Measurements from ENCODE around the gene INPP5K.
A peak's percentile ranks its signal among the peaks of the same experiment; 100 is the strongest.

The INPP5K gene

GRCh38 chr17:1485423-1486376 is 30.7 kb downstream of the INPP5K start:
- peak overlapping the region; percentile 62 for H3K4me3 ChIP-seq (ENCODE audit: low read depth, low read length)
- H3K36me3 ChIP-seq (ENCODE audit: control insufficient read depth in 2 of 2, insufficient read depth in 1 of 2, low read length in 2 of 2): peaks cover 12 to 31% of the 10 kb centered on the region in 2 experiments; a peak in 2 of 3 replicates
- peaks cover 4% of the 10 kb centered on the region; the same call in 1 of the 2 replicates for H3K4me1 ChIP-seq (ENCODE audit: control insufficient read depth, insufficient read depth, low read length)
- no peaks in the 10 kb centered on the region for H3K9me3 ChIP-seq (ENCODE audit: control insufficient read depth, insufficient read depth, low read depth, low read length)
- CTCF ChIA-PET: interaction anchor here (1.3 kb wide), 1 partner anchor 30 kb away, joined by 6 read pairs; the partner anchor contains the start of gene INPP5K
- POLR2A ChIA-PET: interaction anchor here (0.5 to 1.3 kb wide), 6 partner anchors 10 to 86 kb away, joined by 3 to 6 read pairs (median 4); partner anchors contain the start of gene YWHAE
- peak overlapping the region; percentile 78 for H3K27ac ChIP-seq (ENCODE audit: extremely low read depth, low read depth, low read length)
- TF ChIP-seq ZNF776 (tag by site-specific recombination; IDR thresholded peaks at IDR 0.05; ENCODE audit: borderline replicate concordance) (no peak), ZNF23 (tag by site-specific recombination; IDR thresholded peaks at IDR 0.05; ENCODE audit: borderline replicate concordance) (no peak), KLF10 (tag by site-specific recombination; IDR thresholded peaks at IDR 0.05) (no peak), ZNF521 (tag by site-specific recombination; IDR thresholded peaks at IDR 0.05) (no peak), ZNF610 (tag by site-specific recombination; IDR thresholded peaks at IDR 0.05; ENCODE audit: borderline replicate concordance) (no peak), ZNF404 (tag by site-specific recombination; IDR thresholded peaks at IDR 0.05) (no peak), OSR2 (tag by site-specific recombination; IDR thresholded peaks at IDR 0.05) (no peak), SALL2 (tag by site-specific recombination; IDR thresholded peaks at IDR 0.05; ENCODE audit: borderline replicate concordance) (no peak), ZNF132 (tag by site-specific recombination; IDR thresholded peaks at IDR 0.05; ENCODE audit: borderline replicate concordance) (no peak), ZNF621 (tag by site-specific recombination; IDR thresholded peaks at IDR 0.05) (no peak), PRDM10 (tag by site-specific recombination; IDR thresholded peaks at IDR 0.05) (no peak), ZFHX2 (tag by site-specific recombination; conservative IDR thresholded peaks at IDR 0.05) (peak; percentile 73), ZSCAN18 (tag by site-specific recombination; IDR thresholded peaks at IDR 0.05) (no peak), ZNF335 (tag by site-specific recombination; conservative IDR thresholded peaks at IDR 0.05) (peak; percentile 17), ZNF513 (tag by site-specific recombination; IDR thresholded peaks at IDR 0.05) (no peak), ZBTB17 (tag by site-specific recombination; IDR thresholded peaks at IDR 0.05) (no peak), ZNF266 (tag by site-specific recombination; IDR thresholded peaks at IDR 0.05; ENCODE audit: low read depth) (no peak), SP7 (tag by site-specific recombination; IDR thresholded peaks at IDR 0.05) (peak; percentile 29; the same call in 1 of the 2 replicates), ZEB2 (tag by site-specific recombination; IDR thresholded peaks at IDR 0.05) (0 out of 2 replicates have a peak, but pooled peaks have one; percentile 42), ZSCAN30 (tag by site-specific recombination; IDR thresholded peaks at IDR 0.05) (peak; percentile 93), GLIS1 (tag by site-specific recombination; IDR thresholded peaks at IDR 0.05) (no peak; the same call in 1 of the 2 replicates), BCL11A (tag by site-specific recombination; IDR thresholded peaks at IDR 0.05; ENCODE audit: low read depth) (no peak)
- TF ChIP-seq, protein P1, sequence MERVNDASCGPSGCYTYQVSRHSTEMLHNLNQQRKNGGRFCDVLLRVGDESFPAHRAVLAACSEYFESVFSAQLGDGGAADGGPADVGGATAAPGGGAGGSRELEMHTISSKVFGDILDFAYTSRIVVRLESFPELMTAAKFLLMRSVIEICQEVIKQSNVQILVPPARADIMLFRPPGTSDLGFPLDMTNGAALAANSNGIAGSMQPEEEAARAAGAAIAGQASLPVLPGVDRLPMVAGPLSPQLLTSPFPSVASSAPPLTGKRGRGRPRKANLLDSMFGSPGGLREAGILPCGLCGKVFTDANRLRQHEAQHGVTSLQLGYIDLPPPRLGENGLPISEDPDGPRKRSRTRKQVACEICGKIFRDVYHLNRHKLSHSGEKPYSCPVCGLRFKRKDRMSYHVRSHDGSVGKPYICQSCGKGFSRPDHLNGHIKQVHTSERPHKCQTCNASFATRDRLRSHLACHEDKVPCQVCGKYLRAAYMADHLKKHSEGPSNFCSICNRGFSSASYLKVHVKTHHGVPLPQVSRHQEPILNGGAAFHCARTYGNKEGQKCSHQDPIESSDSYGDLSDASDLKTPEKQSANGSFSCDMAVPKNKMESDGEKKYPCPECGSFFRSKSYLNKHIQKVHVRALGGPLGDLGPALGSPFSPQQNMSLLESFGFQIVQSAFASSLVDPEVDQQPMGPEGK (tag by site-specific recombination; IDR thresholded peaks at IDR 0.05): peak; percentile 46
- TF ChIP-seq, protein P2, sequence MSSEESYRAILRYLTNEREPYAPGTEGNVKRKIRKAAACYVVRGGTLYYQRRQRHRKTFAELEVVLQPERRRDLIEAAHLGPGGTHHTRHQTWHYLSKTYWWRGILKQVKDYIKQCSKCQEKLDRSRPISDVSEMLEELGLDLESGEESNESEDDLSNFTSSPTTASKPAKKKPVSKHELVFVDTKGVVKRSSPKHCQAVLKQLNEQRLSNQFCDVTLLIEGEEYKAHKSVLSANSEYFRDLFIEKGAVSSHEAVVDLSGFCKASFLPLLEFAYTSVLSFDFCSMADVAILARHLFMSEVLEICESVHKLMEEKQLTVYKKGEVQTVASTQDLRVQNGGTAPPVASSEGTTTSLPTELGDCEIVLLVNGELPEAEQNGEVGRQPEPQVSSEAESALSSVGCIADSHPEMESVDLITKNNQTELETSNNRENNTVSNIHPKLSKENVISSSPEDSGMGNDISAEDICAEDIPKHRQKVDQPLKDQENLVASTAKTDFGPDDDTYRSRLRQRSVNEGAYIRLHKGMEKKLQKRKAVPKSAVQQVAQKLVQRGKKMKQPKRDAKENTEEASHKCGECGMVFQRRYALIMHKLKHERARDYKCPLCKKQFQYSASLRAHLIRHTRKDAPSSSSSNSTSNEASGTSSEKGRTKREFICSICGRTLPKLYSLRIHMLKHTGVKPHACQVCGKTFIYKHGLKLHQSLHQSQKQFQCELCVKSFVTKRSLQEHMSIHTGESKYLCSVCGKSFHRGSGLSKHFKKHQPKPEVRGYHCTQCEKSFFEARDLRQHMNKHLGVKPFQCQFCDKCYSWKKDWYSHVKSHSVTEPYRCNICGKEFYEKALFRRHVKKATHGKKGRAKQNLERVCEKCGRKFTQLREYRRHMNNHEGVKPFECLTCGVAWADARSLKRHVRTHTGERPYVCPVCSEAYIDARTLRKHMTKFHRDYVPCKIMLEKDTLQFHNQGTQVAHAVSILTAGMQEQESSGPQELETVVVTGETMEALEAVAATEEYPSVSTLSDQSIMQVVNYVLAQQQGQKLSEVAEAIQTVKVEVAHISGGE (tag by site-specific recombination; conservative IDR thresholded peaks at IDR 0.05; ENCODE audit: low read depth): peak; percentile 68

Measured in HEK293 (cell line).